IMR-90 (cell line): ENCODE results near the gene RMI2. TPM values are rescaled to one million over a fixed set of nuclear protein-coding genes. Genes with fewer than 3 reads are reported as not detected.

ENCODE experiments used
- ATAC-seq: fragments of 200-7000 bp; cut with Tn5 transposase; 2 replicates; pipeline ENCODE4 v1.9.1; 2020; ENCODE audit warnings: low read depth, mild to moderate bottlenecking, moderate library complexity
- BruUV-seq: library from RNA; stranded (reverse); fragments of 400-500 nt; replicated peaks from 2 replicates; lab custom pipeline; 2021; lab: Mats Ljungman, UMichigan
- CTCF ChIA-PET: fragments of 300-600 bp; formaldehyde crosslinking; extraction: SDS; loops from one replicate; lab custom pipeline; 2021; ENCODE audit warnings: antibody characterized with exemption; lab: Yijun Ruan, JAX
- POLR2A ChIA-PET: fragments of 300-600 bp; sonication (Branson Sonifier 250); formaldehyde crosslinking; loops from one replicate; lab custom pipeline; 2022; ENCODE audit warnings: antibody characterized with exemption; ENCODE audit not compliant: unreplicated experiment; lab: Charles Lee
- DNase-seq: peaks from one replicate; pipeline ENCODE4 v3.0.0; 2013
- H2AFZ ChIP-seq: replicated peaks from 2 replicates; pipeline ENCODE3; 2013; ENCODE audit warnings: low read length, mild to moderate bottlenecking; ENCODE audit not compliant: poor library complexity
- H2AK5ac ChIP-seq: 2 replicates; pipeline ENCODE4 v1.6.1; 2013; ENCODE audit warnings: low read depth, low read length, inconsistent platforms
- H2AK9ac ChIP-seq: replicated peaks from 2 replicates; pipeline ENCODE3; 2013; ENCODE audit warnings: mild to moderate bottlenecking, low read depth, low read length, moderate library complexity; ENCODE audit not compliant: poor library complexity
- H2BK120ac ChIP-seq: 2 replicates; pipeline ENCODE4 v1.6.1; 2013; ENCODE audit warnings: low read depth, low read length, inconsistent platforms
- H2BK15ac ChIP-seq: 3 replicates; pipeline ENCODE4 v1.6.1; 2013; ENCODE audit warnings: low read depth, low read length, inconsistent platforms
- H2BK20ac ChIP-seq: 2 replicates; pipeline ENCODE4 v1.6.1; 2013; ENCODE audit warnings: low read depth, mild to moderate bottlenecking, inconsistent platforms, low read length, moderate library complexity
- H2BK5ac ChIP-seq: 2 replicates; pipeline ENCODE4 v1.6.1; 2013; ENCODE audit warnings: mild to moderate bottlenecking, low read depth, low read length, inconsistent platforms; ENCODE audit not compliant: poor library complexity, severe bottlenecking
- H3K14ac ChIP-seq: replicated peaks from 2 replicates; pipeline ENCODE4 v1.6.1; 2013; ENCODE audit warnings: low read depth, low read length, inconsistent platforms
- H3K18ac ChIP-seq: 2 replicates; pipeline ENCODE4 v1.6.1; 2013; ENCODE audit warnings: low read depth, low read length, control low read depth
- H3K23ac ChIP-seq: 2 replicates; pipeline ENCODE4 v1.6.1; 2013; ENCODE audit warnings: low read depth, low read length, inconsistent platforms
- H3K27ac ChIP-seq: 2 replicates; pipeline ENCODE4 v1.5.1; 2013; ENCODE audit warnings: mild to moderate bottlenecking, control low read depth, low read length; ENCODE audit not compliant: insufficient read depth
- H3K27me3 ChIP-seq: 2 replicates; pipeline ENCODE4 v1.6.1; 2013; ENCODE audit warnings: low read length; ENCODE audit not compliant: control insufficient read depth, insufficient read depth
- H3K36me3 ChIP-seq: 2 replicates; pipeline ENCODE4 v1.6.1; 2013; ENCODE audit warnings: low read length, mixed read lengths; ENCODE audit not compliant: control insufficient read depth, insufficient read depth
- H3K4ac ChIP-seq: 2 replicates; pipeline ENCODE4 v1.6.1; 2013; ENCODE audit warnings: low read depth, low read length, inconsistent platforms
- H3K4me1 ChIP-seq: 2 replicates; pipeline ENCODE4 v1.6.1; 2013; ENCODE audit warnings: low read length, mixed read lengths; ENCODE audit not compliant: control insufficient read depth, insufficient read depth
- H3K4me2 ChIP-seq: 2 replicates; pipeline ENCODE4 v1.6.1; 2013; ENCODE audit warnings: low read depth, mild to moderate bottlenecking, control low read depth, low read length, moderate library complexity
- H3K4me3 ChIP-seq: 2 replicates; pipeline ENCODE4 v1.5.1; 2013; ENCODE audit warnings: low read depth, mild to moderate bottlenecking, control low read depth, low read length, moderate library complexity; ENCODE audit not compliant: insufficient read depth
- H3K56ac ChIP-seq: 2 replicates; pipeline ENCODE4 v1.6.1; 2013; ENCODE audit warnings: low read length, inconsistent platforms; ENCODE audit not compliant: insufficient read depth; ENCODE audit errors: extremely low read depth
- H3K79me1 ChIP-seq, 2 experiments: 2 replicates each; pipeline ENCODE4 v1.6.1; 2013; ENCODE audit warnings: low read length in 2 of 2, inconsistent platforms in 1 of 2, low read depth in 1 of 2
- H3K9ac ChIP-seq: 2 replicates; pipeline ENCODE4 v1.6.1; 2013; ENCODE audit warnings: low read depth, low read length, control low read depth
- H3K9me1 ChIP-seq: 2 replicates; pipeline ENCODE4 v1.6.1; 2013; ENCODE audit warnings: low read length, inconsistent platforms; ENCODE audit not compliant: insufficient read depth
- H3K9me3 ChIP-seq: 2 replicates; pipeline ENCODE4 v1.6.1; 2013; ENCODE audit warnings: low read length; ENCODE audit not compliant: control insufficient read depth, insufficient read depth
- H4K20me1 ChIP-seq: 2 replicates; pipeline ENCODE4 v1.6.1; 2013; ENCODE audit warnings: low read length, inconsistent platforms; ENCODE audit not compliant: insufficient read depth
- H4K5ac ChIP-seq: 2 replicates; pipeline ENCODE4 v1.6.1; 2013; ENCODE audit warnings: mild to moderate bottlenecking, low read depth, low read length, control low read depth
- H4K8ac ChIP-seq, 2 experiments: 2 replicates each; pipeline ENCODE4 v1.6.1; 2013; ENCODE audit warnings: low read depth in 2 of 2, low read length in 2 of 2, control low read depth in 1 of 2, inconsistent platforms in 1 of 2
- H4K91ac ChIP-seq: 2 replicates; pipeline ENCODE4 v1.6.1; 2013; ENCODE audit warnings: low read depth, low read length, inconsistent platforms; ENCODE audit not compliant: insufficient read depth
- BHLHE40 ChIP-seq: fragments of 150-350 bp; IDR thresholded peaks from 2 replicates; pipeline ENCODE4 v1.6.1; 2016; ENCODE audit warnings: mild to moderate bottlenecking, low read depth, low read length
- CEBPB ChIP-seq: IDR thresholded peaks from 2 replicates; pipeline ENCODE4 v1.6.1; 2012; ENCODE audit warnings: low read depth, low read length, improper control_type of control experiment
- CHD1 ChIP-seq: IDR thresholded peaks from 2 replicates; pipeline ENCODE4 v1.6.1; 2012; ENCODE audit warnings: low read depth, low read length, improper control_type of control experiment
- CTCF ChIP-seq: conservative IDR thresholded peaks from 2 replicates; pipeline ENCODE4 v1.5.1; 2012; ENCODE audit warnings: mild to moderate bottlenecking, low read depth, low read length, improper control_type of control experiment
- FOS ChIP-seq: fragments of 150-350 bp; IDR thresholded peaks from 2 replicates; pipeline ENCODE4 v1.6.1; 2016; ENCODE audit warnings: low read depth, low read length
- MAFK ChIP-seq: IDR thresholded peaks from 2 replicates; pipeline ENCODE4 v1.6.1; 2012; ENCODE audit warnings: low read depth, low read length, improper control_type of control experiment
- MAZ ChIP-seq: IDR thresholded peaks from 2 replicates; pipeline ENCODE4 v1.6.1; 2012; ENCODE audit warnings: low read depth, mild to moderate bottlenecking, low read length, improper control_type of control experiment, moderate library complexity, borderline replicate concordance
- MXI1 ChIP-seq: IDR thresholded peaks from 2 replicates; pipeline ENCODE4 v1.6.1; 2012; ENCODE audit warnings: low read depth, mild to moderate bottlenecking, low read length, moderate library complexity, borderline replicate concordance
- POLR2A ChIP-seq: IDR thresholded peaks from 2 replicates; pipeline ENCODE4 v1.6.1; 2012; ENCODE audit warnings: mild to moderate bottlenecking, low read depth, low read length
- RAD21 ChIP-seq: IDR thresholded peaks from 2 replicates; pipeline ENCODE4 v1.6.1; 2012; ENCODE audit warnings: low read length, improper control_type of control experiment
- RCOR1 ChIP-seq: IDR thresholded peaks from 2 replicates; pipeline ENCODE4 v1.6.1; 2012; ENCODE audit warnings: mild to moderate bottlenecking, low read length, improper control_type of control experiment; ENCODE audit not compliant: insufficient replicate concordance
- SMC3 ChIP-seq: fragments of 150-350 bp; IDR thresholded peaks from 2 replicates; pipeline ENCODE4 v1.6.1; 2016; ENCODE audit warnings: low read depth, mild to moderate bottlenecking, antibody characterized with exemption, low read length, moderate library complexity
- USF2 ChIP-seq: fragments of 150-350 bp; IDR thresholded peaks from 2 replicates; pipeline ENCODE4 v1.6.1; 2017; ENCODE audit warnings: mild to moderate bottlenecking, antibody characterized with exemption, low read length, low read depth
- WGBS, 2 experiments: methylation state at CpG; one replicate each; pipeline versions ENCODE4 v1.1.5 to v1.1.7; 2013; ENCODE audit warnings: missing lambda C conversion rate in 2 of 2; ENCODE audit not compliant: insufficient read length in 1 of 2; ENCODE audit errors: extremely low coverage in 2 of 2; 5-methylcytosine and 5-hydroxymethylcytosine counted together
- dilution Hi-C: fragments of 300-500 bp; cut with HindIII; formaldehyde crosslinking; loops from one replicate; pipeline ENCODE4 v1.14.3; 2018; ENCODE audit warnings: low sequenced_read_pairs; ENCODE audit not compliant: unreplicated experiment
- in situ Hi-C: fragments of 300-500 bp; cut with MboI; formaldehyde crosslinking; loops from 3 replicates; pipeline ENCODE4 v1.14.3; 2019; ENCODE audit warnings: low sequenced_read_pairs, inconsistent platforms, mixed read lengths
- intact Hi-C: fragments of 100-400 bp; cut with micrococcal nuclease; formaldehyde crosslinking; loops from 2 replicates; pipeline ENCODE4 v1.10.0; 2022
- polyA plus RNA-seq, 3 experiments: library from polyadenylated mRNA; depleted of rRNA; stranded (reverse); fragments of >200 nt; gene quantifications; 2 replicates each; pipeline ENCODE4 v1.2.3, GENCODE V29; 2012; ENCODE audit warnings: low replicate concordance in 1 of 3
- total RNA-seq: library from RNA; depleted of rRNA; stranded (reverse); fragments of >200 nt; gene quantifications from 2 replicates; pipeline ENCODE4 v1.2.3, GENCODE V29; 2012

RMI2 gene
- total and polyA plus RNA-seq, 2 of the 4 experiments (the other 2 are of a cell fraction), result 3.2 to 5.6 TPM

- Histone ChIP-seq H4K8ac (peak overlapping the region; percentile 52 to 96; a peak in 2 of 4 replicates), H3K4me3 (no peak overlapping the region), H3K18ac (peak overlapping the region; percentile 50; the same call in 1 of the 2 replicates), H3K9me3 (no peaks in the 10 kb centered on the region), H2BK120ac (peak overlapping the region; percentile 99), H2AK9ac (peak overlapping the region; percentile 91), H3K14ac (peak overlapping the region; percentile 70), H3K9ac (no peak overlapping the region), H3K9me1 (peaks cover 21% of the 10 kb centered on the region), H3K4ac (peak overlapping the region; percentile 97), H2BK5ac (peak overlapping the region; percentile 8), H4K20me1 (no peaks in the 10 kb centered on the region), H2AFZ (peak overlapping the region; percentile 66), H4K5ac (peak overlapping the region; percentile 54; the same call in 1 of the 2 replicates), H3K27ac (peak overlapping the region; percentile 56; the same call in 1 of the 2 replicates), H3K27me3 (no peaks in the 10 kb centered on the region), H3K79me1 (peaks cover 0 to 5% of the 10 kb centered on the region in 2 experiments; a peak in 2 of 4 replicates), H3K23ac (0 out of 2 replicates have a peak overlapping the region, but pooled peaks have one; percentile 89), H3K4me2 (no peak overlapping the region), H3K36me3 (no peaks in the 10 kb centered on the region), H3K4me1 (peaks cover 24% of the 10 kb centered on the region), H2BK20ac (peak overlapping the region; percentile 96), H3K56ac (no peak overlapping the region; the same call in 1 of the 2 replicates), H4K91ac (peak overlapping the region; percentile 88), H2AK5ac (peak overlapping the region; percentile 90), H2BK15ac (peak overlapping the region; percentile 98; the same call in 2 of the 3 replicates)
- POLR2A ChIA-PET, result no interaction called here
- DNase-seq, result no peak
- dilution Hi-C loops (no loop called here), intact Hi-C loops (no loop called here), in situ Hi-C loops (no loop called here)
- CTCF ChIA-PET, result no interaction called here
- TF ChIP-seq POLR2A (no peak), MAFK (no peak), BHLHE40 (no peak), FOS (no peak), CEBPB (no peak), CHD1 (no peak), CTCF (no peak), USF2 (no peak), MXI1 (no peak), RAD21 (no peak), RCOR1 (no peak), MAZ (no peak), SMC3 (no peak)
- no peak for ATAC-seq
- no TSS peak for BruUV-seq
- WGBS, 2 experiments, result 100% methylated on average over 6 of the region's 8 CpGs; no CpG with 5 or more reads in 1 of the 2 experiments
Observed at GRCh38 chr16:11314309-11314894, 30.9 kb upstream of the RMI2 start.
